Activated B cell treated with CpG ODN at 0.5 μM for 24 hours (primary cell): ENCODE measurements around the gene PPIL1. TPM values are rescaled to one million over a fixed set of nuclear protein-coding genes. Genes with fewer than 3 reads are reported as not detected.

Source experiments
- ATAC-seq: fragments of 200-7000 bp; cut with Tn5 transposase; one replicate; pipeline ENCODE4 v1.10.0; 2021; ENCODE audit warnings: low read depth, mild to moderate bottlenecking, moderate library complexity
- CTCF ChIA-PET: fragments of 350-600 bp; sonication (Branson Sonifier 250); formaldehyde crosslinking; loops from one replicate; lab custom pipeline; 2021; ENCODE audit warnings: antibody characterized with exemption; lab: Charles Lee
- POLR2A ChIA-PET: fragments of 350-600 bp; sonication (Branson Sonifier 250); formaldehyde crosslinking; loops from one replicate; lab custom pipeline; 2021; ENCODE audit warnings: antibody characterized with exemption; lab: Charles Lee
- DNase-seq: peaks from one replicate; pipeline ENCODE4 v3.0.0; 2022
- H3K27ac Mint-ChIP-seq: one replicate; pipeline ENCODE4 v1.8.0; 2020; ENCODE audit warnings: mixed read lengths
- H3K27me3 Mint-ChIP-seq: one replicate; pipeline ENCODE4 v1.8.0; 2021; ENCODE audit warnings: mixed read lengths
- H3K36me3 Mint-ChIP-seq: one replicate; pipeline ENCODE4 v1.8.0; 2021; ENCODE audit warnings: low read depth, mixed read lengths
- H3K4me1 Mint-ChIP-seq: one replicate; pipeline ENCODE4 v1.8.0; 2021; ENCODE audit warnings: mixed read lengths
- H3K4me3 Mint-ChIP-seq: one replicate; pipeline ENCODE4 v1.8.0; 2020; ENCODE audit warnings: mild to moderate bottlenecking, mixed read lengths
- H3K9me3 Mint-ChIP-seq: one replicate; pipeline ENCODE4 v1.8.0; 2020; ENCODE audit warnings: mixed read lengths
- intact Hi-C: fragments of 100-400 bp; cut with micrococcal nuclease; formaldehyde crosslinking; loops from one replicate; pipeline ENCODE4 v1.15.1; 2024
- total RNA-seq: library from RNA; stranded (reverse); gene quantifications from 2 replicates; pipeline ENCODE4 v1.2.3, GENCODE V29; 2022
- TF ChIP-seq, protein P1 (sequence below): fragments of 200-600 bp; IDR thresholded peaks from one replicate; pipeline ENCODE4 v1.8.0; 2022; ENCODE audit warnings: antibody characterized with exemption, mild to moderate bottlenecking

The PPIL1 gene
- total RNA-seq, 1 donor from 2014 or later, result 23.4 TPM

- POLR2A ChIA-PET, result no interaction called here
- H3K9me3 Mint-ChIP-seq, result no peaks in the 10 kb centered on the region
- no peaks in the 10 kb centered on the region for H3K4me1 Mint-ChIP-seq
- H3K27me3 Mint-ChIP-seq, result peaks cover 2% of the 10 kb centered on the region
- intact Hi-C loops, result no loop called here
- no peak for DNase-seq
- no peak for ATAC-seq
- H3K27ac Mint-ChIP-seq, result no peak overlapping the region
- CTCF ChIA-PET, result no interaction called here
- TF ChIP-seq, protein P1, sequence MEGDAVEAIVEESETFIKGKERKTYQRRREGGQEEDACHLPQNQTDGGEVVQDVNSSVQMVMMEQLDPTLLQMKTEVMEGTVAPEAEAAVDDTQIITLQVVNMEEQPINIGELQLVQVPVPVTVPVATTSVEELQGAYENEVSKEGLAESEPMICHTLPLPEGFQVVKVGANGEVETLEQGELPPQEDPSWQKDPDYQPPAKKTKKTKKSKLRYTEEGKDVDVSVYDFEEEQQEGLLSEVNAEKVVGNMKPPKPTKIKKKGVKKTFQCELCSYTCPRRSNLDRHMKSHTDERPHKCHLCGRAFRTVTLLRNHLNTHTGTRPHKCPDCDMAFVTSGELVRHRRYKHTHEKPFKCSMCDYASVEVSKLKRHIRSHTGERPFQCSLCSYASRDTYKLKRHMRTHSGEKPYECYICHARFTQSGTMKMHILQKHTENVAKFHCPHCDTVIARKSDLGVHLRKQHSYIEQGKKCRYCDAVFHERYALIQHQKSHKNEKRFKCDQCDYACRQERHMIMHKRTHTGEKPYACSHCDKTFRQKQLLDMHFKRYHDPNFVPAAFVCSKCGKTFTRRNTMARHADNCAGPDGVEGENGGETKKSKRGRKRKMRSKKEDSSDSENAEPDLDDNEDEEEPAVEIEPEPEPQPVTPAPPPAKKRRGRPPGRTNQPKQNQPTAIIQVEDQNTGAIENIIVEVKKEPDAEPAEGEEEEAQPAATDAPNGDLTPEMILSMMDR, result no peak
- no peak overlapping the region for H3K4me3 Mint-ChIP-seq
- H3K36me3 Mint-ChIP-seq, result peaks cover 75% of the 10 kb centered on the region
Measured at GRCh38 chr6:36855750-36856149, 18.9 kb downstream of the PPIL1 start.

- H3K9me3 Mint-ChIP-seq, result no peaks in the 10 kb centered on the region
- H3K4me3 Mint-ChIP-seq, result no peak overlapping the region
- TF ChIP-seq, protein P1, result no peak
- peaks cover 2% of the 10 kb centered on the region for H3K27me3 Mint-ChIP-seq
- DNase-seq, result no peak
- CTCF ChIA-PET, result interaction anchor here (0.6 to 1.4 kb wide), 4 partner anchors 12 to 175 kb away, joined by 3 to 4 read pairs (median 3); partner anchors contain the start of gene CDKN1A
- intact Hi-C loops, result loop anchor here (5.0 kb wide), 1 partner anchor 71 kb away; no protein-coding TSS in a partner anchor
- POLR2A ChIA-PET, result interaction anchor here (1.0 kb wide), 1 partner anchor 21 kb away, joined by 3 read pairs; the partner anchor contains the start of gene PPIL1
- peaks cover 61% of the 10 kb centered on the region for H3K36me3 Mint-ChIP-seq
- no peak overlapping the region for H3K27ac Mint-ChIP-seq
- ATAC-seq, result no peak
- peaks cover 6% of the 10 kb centered on the region for H3K4me1 Mint-ChIP-seq
Measured at GRCh38 chr6:36853325-36853724, 21.3 kb downstream of the PPIL1 start.

GRCh38 chr6:36852481-36853147 lies 22.0 kb downstream of the PPIL1 start:
- intact Hi-C loops, result loop anchor here (5.0 kb wide), 1 partner anchor 70 kb away; no protein-coding TSS in a partner anchor
- H3K27me3 Mint-ChIP-seq, result peaks cover 2% of the 10 kb centered on the region
- POLR2A ChIA-PET, result interaction anchor here (0.8 to 1.0 kb wide), 2 partner anchors 22 to 87 kb away, joined by 3 read pairs; partner anchors contain the start of gene PPIL1
- TF ChIP-seq, protein P1, result no peak
- DNase-seq (no peak), ATAC-seq (no peak)
- H3K27ac Mint-ChIP-seq, result no peak overlapping the region
- CTCF ChIA-PET, result interaction anchor here (0.7 to 5.7 kb wide), 8 partner anchors 11 to 237 kb away, joined by 3 to 67 read pairs (median 4); partner anchors contain the start of genes CDKN1A and PPIL1
- H3K36me3 Mint-ChIP-seq, result peaks cover 59% of the 10 kb centered on the region
- H3K9me3 Mint-ChIP-seq, result no peaks in the 10 kb centered on the region
- H3K4me3 Mint-ChIP-seq, result no peak overlapping the region
- peaks cover 6% of the 10 kb centered on the region for H3K4me1 Mint-ChIP-seq

- ATAC-seq, result no peak
- H3K27ac Mint-ChIP-seq, result no peak overlapping the region
- POLR2A ChIA-PET, result interaction anchor here (0.9 kb wide), 1 partner anchor 23 kb away, joined by 3 read pairs; the partner anchor contains the start of gene PPIL1
Measured at GRCh38 chr6:36851626-36852025, 23.0 kb downstream of the PPIL1 start.

More at GRCh38 chr6:36851626-36852025, 23.0 kb downstream of the PPIL1 start:
- DNase-seq, result no peak
- CTCF ChIA-PET, result interaction anchor here (0.8 to 5.7 kb wide), 8 partner anchors 8 to 236 kb away, joined by 3 to 67 read pairs (median 6); partner anchors contain the start of gene PPIL1
- peaks cover 53% of the 10 kb centered on the region for H3K36me3 Mint-ChIP-seq
- no peaks in the 10 kb centered on the region for H3K9me3 Mint-ChIP-seq
- H3K4me1 Mint-ChIP-seq, result peaks cover 6% of the 10 kb centered on the region
- H3K27me3 Mint-ChIP-seq, result peaks cover 2% of the 10 kb centered on the region
- intact Hi-C loops, result loop anchor here (1.0 to 5.0 kb wide), 3 partner anchors 69 to 236 kb away; no protein-coding TSS in a partner anchor
- H3K4me3 Mint-ChIP-seq, result no peak overlapping the region
- TF ChIP-seq, protein P1, result no peak
